A673 (cell line): ENCODE measurements around the gene MRFAP1. TPM values are rescaled to one million over a fixed set of nuclear protein-coding genes. Genes with fewer than 3 reads are reported as not detected.

Experiments
- BruUV-seq: library from RNA; stranded (reverse); fragments of 400-500 nt; replicated peaks from 2 replicates; lab custom pipeline; 2021; lab: Mats Ljungman, UMichigan
- CTCF ChIA-PET: fragments of 300-600 bp; sonication (Branson Sonifier 250); formaldehyde crosslinking; loops from one replicate; lab custom pipeline; 2022; ENCODE audit warnings: antibody characterized with exemption; lab: Charles Lee
- POLR2A ChIA-PET: fragments of 300-600 bp; sonication (Branson Sonifier 250); formaldehyde crosslinking; loops from one replicate; lab custom pipeline; 2022; ENCODE audit warnings: antibody characterized with exemption; ENCODE audit not compliant: low non-redundant PET; lab: Charles Lee
- DNase-seq: peaks from one replicate; pipeline ENCODE4 v3.0.0-alpha.2; 2015; ENCODE audit warnings: low spot score
- H3K27ac ChIP-seq: fragments of 200-600 bp; sonication (generic); 2 replicates; pipeline ENCODE4 v1.5.1; 2016; ENCODE audit warnings: mixed run types, low read depth, mild to moderate bottlenecking, mixed read lengths, antibody characterized with exemption, low read length; ENCODE audit not compliant: poor library complexity, severe bottlenecking
- H3K27me3 ChIP-seq: fragments of 200-600 bp; sonication (generic); replicated peaks from 2 replicates; pipeline ENCODE4 v1.6.1; 2017; ENCODE audit warnings: mixed run types, low read depth, mild to moderate bottlenecking, mixed read lengths, antibody characterized with exemption, low read length; ENCODE audit not compliant: insufficient read depth, poor library complexity
- H3K36me3 ChIP-seq: fragments of 200-600 bp; sonication (generic); 2 replicates; pipeline ENCODE4 v1.6.1; 2016; ENCODE audit warnings: mixed run types, mild to moderate bottlenecking, mixed read lengths, antibody characterized with exemption, low read length; ENCODE audit not compliant: insufficient read depth, poor library complexity, severe bottlenecking
- H3K4me1 ChIP-seq: fragments of 200-600 bp; sonication (generic); 2 replicates; pipeline ENCODE4 v1.6.1; 2017; ENCODE audit warnings: mixed run types, mild to moderate bottlenecking, mixed read lengths, antibody characterized with exemption, low read length; ENCODE audit not compliant: insufficient read depth, poor library complexity, severe bottlenecking
- H3K4me3 ChIP-seq: fragments of 200-600 bp; sonication (generic); 2 replicates; pipeline ENCODE4 v1.5.1; 2016; ENCODE audit warnings: low read depth, mixed run types, mild to moderate bottlenecking, mixed read lengths, low read length; ENCODE audit not compliant: poor library complexity, severe bottlenecking
- H3K9me3 ChIP-seq: fragments of 200-600 bp; sonication (generic); 2 replicates; pipeline ENCODE4 v1.6.1; 2016; ENCODE audit warnings: mixed run types, low read depth, mild to moderate bottlenecking, mixed read lengths, antibody characterized with exemption, low read length; ENCODE audit not compliant: poor library complexity, severe bottlenecking
- CTCF ChIP-seq: fragments of 300-800, 200-600 bp; sonication (generic); conservative IDR thresholded peaks from 2 replicates; pipeline ENCODE4 v1.5.1; 2017; ENCODE audit warnings: low read depth, mild to moderate bottlenecking, antibody characterized with exemption, low read length, moderate library complexity, mixed read lengths
- EZH2 ChIP-seq: fragments of 200-600 bp; sonication (generic); IDR thresholded peaks from 2 replicates; pipeline ENCODE4 v1.6.1; 2017; ENCODE audit warnings: borderline replicate concordance, low read depth, mild to moderate bottlenecking, mixed read lengths, antibody characterized with exemption, low read length; ENCODE audit not compliant: poor library complexity, severe bottlenecking
- intact Hi-C: fragments of 100-400 bp; cut with micrococcal nuclease; formaldehyde crosslinking; loops from one replicate; pipeline ENCODE4 v1.10.0; 2022; ENCODE audit not compliant: unreplicated experiment
- total RNA-seq: library from RNA; stranded (reverse); gene quantifications from 2 replicates; pipeline ENCODE4 v1.2.3, GENCODE V29; 2021

Gene MRFAP1
- total RNA-seq, 1 experiment from 2014 or later: 402 TPM

GRCh38 chr4:6621556-6621927, 18.9 kb upstream of the MRFAP1 start:
- BruUV-seq: no TSS peak
- H3K36me3 ChIP-seq: no peaks in the 10 kb centered on the region
- intact Hi-C loops: no loop called here
- H3K4me1 ChIP-seq: no peaks in the 10 kb centered on the region
- CTCF ChIA-PET: no interaction called here
- no peak overlapping the region for H3K4me3 ChIP-seq
- no peak for TF ChIP-seq CTCF
- no peak for TF ChIP-seq EZH2
- no peak overlapping the region for H3K27ac ChIP-seq
- no peaks in the 10 kb centered on the region for H3K9me3 ChIP-seq
- no peak for DNase-seq
- no peaks in the 10 kb centered on the region for H3K27me3 ChIP-seq
- POLR2A ChIA-PET: no interaction called here

- no peaks in the 10 kb centered on the region for H3K4me1 ChIP-seq
- ChIA-PET CTCF (no interaction called here), POLR2A (no interaction called here)
- TF ChIP-seq EZH2 (no peak), CTCF (no peak)
- no peak overlapping the region for H3K4me3 ChIP-seq
- H3K9me3 ChIP-seq: no peaks in the 10 kb centered on the region
- H3K27ac ChIP-seq: no peak overlapping the region
- DNase-seq: no peak
- intact Hi-C loops: no loop called here
- H3K36me3 ChIP-seq: no peaks in the 10 kb centered on the region
- BruUV-seq: no TSS peak
- no peaks in the 10 kb centered on the region for H3K27me3 ChIP-seq
Measured at GRCh38 chr4:6622744-6623143, 17.7 kb upstream of the MRFAP1 start.

GRCh38 chr4:6625256-6625655, 15.2 kb upstream of the MRFAP1 start:
- TF ChIP-seq EZH2 (no peak), CTCF (no peak)
- POLR2A ChIA-PET: no interaction called here
- no peak for DNase-seq
- Histone ChIP-seq H3K4me1 (no peaks in the 10 kb centered on the region), H3K36me3 (no peaks in the 10 kb centered on the region), H3K27me3 (no peaks in the 10 kb centered on the region), H3K4me3 (no peak overlapping the region), H3K27ac (no peak overlapping the region), H3K9me3 (no peaks in the 10 kb centered on the region)
- CTCF ChIA-PET: no interaction called here
- no TSS peak for BruUV-seq
- intact Hi-C loops: no loop called here
